Stimulated activated memory B cell treated with anti-CD40 and anti-IgM and Interleukin-4, amounts not matched to agents 10 μg/mL and 1 μg/mL and 100 μg/mL, for 72 hours (primary cell): Measurements from ENCODE around the gene LIF.
A peak's percentile ranks its signal among the peaks of the same experiment; 100 is the strongest.

Experiments
- ATAC-seq: fragments of 150-1000 bp; cut with Tn5 transposase; 2 replicates; pipeline ENCODE4 v1.10.0; 2021
- H3K27ac Mint-ChIP-seq: one replicate; pipeline ENCODE4 v1.8.0; 2022; ENCODE audit warnings: mild to moderate bottlenecking, mixed read lengths
- H3K27me3 Mint-ChIP-seq: one replicate; pipeline ENCODE4 v1.8.0; 2022; ENCODE audit warnings: mixed read lengths
- H3K36me3 Mint-ChIP-seq: one replicate; pipeline ENCODE4 v1.8.0; 2022; ENCODE audit warnings: mixed read lengths
- H3K4me1 Mint-ChIP-seq: one replicate; pipeline ENCODE4 v1.8.0; 2022; ENCODE audit warnings: mixed read lengths
- H3K4me3 Mint-ChIP-seq: one replicate; pipeline ENCODE4 v1.8.0; 2022; ENCODE audit warnings: mild to moderate bottlenecking, moderate library complexity, mixed read lengths
- H3K9me3 Mint-ChIP-seq: one replicate; pipeline ENCODE4 v1.8.0; 2022; ENCODE audit warnings: mixed read lengths

LIF gene

GRCh38 chr22:30275625-30276024, 29.1 kb upstream of the LIF start:
- Mint-ChIP-seq H3K36me3 (peaks cover 3% of the 10 kb centered on the region), H3K27me3 (peaks cover 40% of the 10 kb centered on the region), H3K27ac (peak overlapping the region; percentile 55), H3K4me1 (peaks cover 13% of the 10 kb centered on the region), H3K9me3 (no peaks in the 10 kb centered on the region), H3K4me3 (no peak overlapping the region)
- ATAC-seq: no peak

DNA sequence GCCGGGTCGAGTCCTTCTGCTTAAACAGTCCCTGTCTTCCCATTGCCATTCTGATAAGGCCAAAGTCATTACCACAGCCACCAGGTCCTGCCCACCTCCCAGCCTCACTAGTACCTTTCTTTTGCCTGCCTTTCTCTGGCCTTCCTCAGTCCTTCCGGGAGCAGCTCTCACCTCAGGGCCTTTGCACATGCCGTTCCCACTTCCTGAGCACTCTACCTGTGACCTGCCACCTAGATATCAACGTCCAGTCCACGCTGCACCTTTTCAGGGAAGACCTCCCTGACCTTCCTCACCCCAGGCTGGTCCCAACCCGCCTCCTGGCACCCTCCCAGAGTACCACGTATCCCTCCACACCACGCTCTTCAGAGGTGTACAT, 27.9 kb upstream of the LIF start:
- ATAC-seq: no peak
- no peak overlapping the region for H3K27ac Mint-ChIP-seq
- peaks cover 33% of the 10 kb centered on the region for H3K27me3 Mint-ChIP-seq
- H3K9me3 Mint-ChIP-seq: no peaks in the 10 kb centered on the region
- peaks cover 13% of the 10 kb centered on the region for H3K4me1 Mint-ChIP-seq
- no peak overlapping the region for H3K4me3 Mint-ChIP-seq
- H3K36me3 Mint-ChIP-seq: peaks cover 15% of the 10 kb centered on the region

- Mint-ChIP-seq H3K4me1 (peaks cover 13% of the 10 kb centered on the region), H3K36me3 (peaks cover 17% of the 10 kb centered on the region), H3K4me3 (no peak overlapping the region), H3K27me3 (peaks cover 28% of the 10 kb centered on the region), H3K9me3 (no peaks in the 10 kb centered on the region), H3K27ac (no peak overlapping the region)
- ATAC-seq: no peak
Measured at GRCh38 chr22:30273711-30274436, 27.3 kb upstream of the LIF start.

DNA sequence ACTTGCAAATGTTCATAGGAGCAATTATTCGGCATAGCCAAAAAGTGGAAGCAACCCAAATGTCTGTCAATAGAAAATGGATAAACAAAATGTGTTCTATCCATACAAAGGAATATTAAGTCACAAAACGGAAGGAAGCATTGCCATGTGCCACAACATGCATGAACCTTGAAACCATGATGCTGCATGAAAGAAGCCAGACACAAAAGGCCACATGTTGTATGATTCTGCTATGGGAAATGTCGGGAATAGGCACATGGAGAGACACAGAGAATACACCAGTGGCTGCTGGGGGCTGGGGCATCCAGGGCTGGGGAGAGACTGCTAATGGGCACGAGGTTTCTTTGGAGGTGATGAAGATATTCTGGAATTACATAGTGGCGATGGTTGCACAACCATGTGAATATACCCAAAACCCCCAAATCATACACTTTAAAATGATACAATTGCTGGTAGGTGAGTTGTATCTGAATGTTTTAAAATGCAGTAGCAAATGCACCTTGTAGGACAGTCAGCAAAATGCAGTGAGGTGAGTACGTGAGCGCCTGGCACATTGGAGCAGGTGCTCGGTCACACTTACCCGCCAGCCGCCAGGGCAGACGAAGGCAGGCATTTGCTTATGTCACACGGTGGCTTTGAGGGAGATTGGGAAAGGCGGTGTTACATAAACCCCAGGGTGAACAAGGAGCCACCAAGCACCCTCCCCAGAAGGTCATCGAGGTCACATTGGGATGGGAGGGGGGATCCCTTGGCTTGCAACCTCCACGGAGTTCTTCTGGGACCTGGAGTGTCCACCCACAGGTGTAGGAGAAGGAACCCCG, 26.4 kb upstream of the LIF start:
- Mint-ChIP-seq H3K27me3 (peaks cover 19% of the 10 kb centered on the region), H3K36me3 (peaks cover 17% of the 10 kb centered on the region), H3K9me3 (no peaks in the 10 kb centered on the region), H3K27ac (no peak overlapping the region), H3K4me1 (peaks cover 22% of the 10 kb centered on the region), H3K4me3 (no peak overlapping the region)
- no peak for ATAC-seq

GRCh38 chr22:30270832-30271231, 24.3 kb upstream of the LIF start:
- H3K27me3 Mint-ChIP-seq: peaks cover 4% of the 10 kb centered on the region

GRCh38 chr22:30268331-30268730, 21.8 kb upstream of the LIF start:
- H3K4me1 Mint-ChIP-seq: peaks cover 42% of the 10 kb centered on the region
- H3K27me3 Mint-ChIP-seq: no peaks in the 10 kb centered on the region
- peaks cover 17% of the 10 kb centered on the region for H3K36me3 Mint-ChIP-seq
- ATAC-seq: no peak
- peak overlapping the region; percentile 90 for H3K27ac Mint-ChIP-seq
- peak overlapping the region; percentile 30 for H3K4me3 Mint-ChIP-seq
- no peaks in the 10 kb centered on the region for H3K9me3 Mint-ChIP-seq

More at GRCh38 chr22:30270832-30271231, 24.3 kb upstream of the LIF start:
- no peak overlapping the region for H3K4me3 Mint-ChIP-seq
- H3K36me3 Mint-ChIP-seq: peaks cover 17% of the 10 kb centered on the region
- no peaks in the 10 kb centered on the region for H3K9me3 Mint-ChIP-seq
- H3K4me1 Mint-ChIP-seq: peaks cover 36% of the 10 kb centered on the region
- no peak for ATAC-seq
- no peak overlapping the region for H3K27ac Mint-ChIP-seq

- no peak for ATAC-seq
- Mint-ChIP-seq H3K27me3 (no peaks in the 10 kb centered on the region), H3K4me1 (peaks cover 49% of the 10 kb centered on the region), H3K36me3 (peaks cover 17% of the 10 kb centered on the region), H3K27ac (peak overlapping the region; percentile 90), H3K4me3 (peak overlapping the region; percentile 86), H3K9me3 (no peaks in the 10 kb centered on the region)
Measured at GRCh38 chr22:30267382-30268302, 21.1 kb upstream of the LIF start.

- Mint-ChIP-seq H3K27me3 (no peaks in the 10 kb centered on the region), H3K27ac (peak within 1 kb of the TSS; percentile 90), H3K4me1 (peaks cover 49% of the 10 kb centered on the region), H3K9me3 (no peaks in the 10 kb centered on the region), H3K4me3 (peak within 1 kb of the TSS; percentile 86), H3K36me3 (peaks cover 17% of the 10 kb centered on the region)
- ATAC-seq: peak; percentile 61
Measured at GRCh38 chr22:30266445-30267381, 20.2 kb upstream of the LIF start, which contains the start of gene OSM. Gene OSM, minus strand, starts transcription at chr22:30266851. Its CDS starts 52 bp downstream, at chr22:30266799.

DNA sequence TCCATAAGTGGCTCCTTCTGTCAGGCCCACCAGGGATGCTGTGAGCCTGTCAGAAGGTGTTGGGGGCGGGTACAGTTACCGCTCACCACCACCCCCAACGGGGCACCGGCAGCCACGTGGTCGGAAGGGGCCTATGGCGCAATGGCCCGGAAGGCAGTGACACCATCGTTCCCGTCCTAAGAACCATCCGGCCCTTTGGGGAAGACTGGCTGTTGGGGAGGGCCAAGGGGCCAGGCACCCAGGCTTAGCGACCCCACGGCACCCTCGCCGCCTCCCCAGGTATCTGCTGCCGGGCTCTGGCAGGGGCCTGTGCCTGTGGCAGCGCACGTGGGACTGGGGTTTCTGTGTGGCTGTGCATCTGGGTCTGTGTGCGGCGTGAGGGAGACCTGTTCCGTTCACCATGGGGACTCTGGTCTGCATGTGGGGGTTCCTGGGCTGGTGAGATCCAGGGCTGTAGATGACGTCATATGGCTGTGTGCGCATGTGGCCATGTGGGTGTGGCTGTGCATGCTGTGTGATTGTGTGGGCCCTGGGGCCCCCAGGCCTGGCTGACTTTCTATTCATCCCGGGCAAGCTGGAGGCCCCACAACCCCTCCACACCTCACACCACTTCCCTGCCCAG, 19.4 kb upstream of the LIF start:
- peak overlapping the region; percentile 90 for H3K27ac Mint-ChIP-seq
- H3K4me1 Mint-ChIP-seq: peaks cover 49% of the 10 kb centered on the region
- peak; percentile 91 for ATAC-seq
- H3K9me3 Mint-ChIP-seq: no peaks in the 10 kb centered on the region
- no peaks in the 10 kb centered on the region for H3K27me3 Mint-ChIP-seq
- H3K4me3 Mint-ChIP-seq: peak overlapping the region; percentile 86
- H3K36me3 Mint-ChIP-seq: peaks cover 17% of the 10 kb centered on the region

GRCh38 chr22:30265131-30265720, 18.7 kb upstream of the LIF start:
- peaks cover 49% of the 10 kb centered on the region for H3K4me1 Mint-ChIP-seq
- H3K36me3 Mint-ChIP-seq: peaks cover 10% of the 10 kb centered on the region
- ATAC-seq: no peak

DNA sequence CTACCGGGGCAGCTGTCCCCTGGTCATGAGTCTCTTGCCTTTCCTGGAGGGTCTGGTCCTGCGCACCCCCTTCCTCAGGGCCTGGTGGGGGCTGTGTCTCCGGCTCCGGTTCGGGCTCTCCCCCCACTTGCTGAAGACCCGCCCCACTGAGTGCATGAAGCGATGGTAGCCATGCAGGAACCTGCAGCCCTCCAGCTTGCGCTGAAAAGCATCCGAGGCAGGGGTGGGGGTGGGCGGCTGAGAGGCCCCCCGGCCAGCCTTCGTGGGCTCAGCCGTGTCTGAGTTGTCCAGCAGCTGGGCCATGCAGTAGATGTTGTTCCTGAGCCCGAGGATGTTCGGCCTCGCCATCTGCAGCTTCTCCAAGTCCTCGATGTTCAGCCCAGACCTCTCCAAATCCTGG, 17.3 kb upstream of the LIF start:
- H3K27ac Mint-ChIP-seq: no peak overlapping the region

More at GRCh38 chr22:30265131-30265720, 18.7 kb upstream of the LIF start:
- peak overlapping the region; percentile 90 for H3K27ac Mint-ChIP-seq
- H3K27me3 Mint-ChIP-seq: no peaks in the 10 kb centered on the region
- H3K4me3 Mint-ChIP-seq: no peak overlapping the region
- no peaks in the 10 kb centered on the region for H3K9me3 Mint-ChIP-seq

DNA sequence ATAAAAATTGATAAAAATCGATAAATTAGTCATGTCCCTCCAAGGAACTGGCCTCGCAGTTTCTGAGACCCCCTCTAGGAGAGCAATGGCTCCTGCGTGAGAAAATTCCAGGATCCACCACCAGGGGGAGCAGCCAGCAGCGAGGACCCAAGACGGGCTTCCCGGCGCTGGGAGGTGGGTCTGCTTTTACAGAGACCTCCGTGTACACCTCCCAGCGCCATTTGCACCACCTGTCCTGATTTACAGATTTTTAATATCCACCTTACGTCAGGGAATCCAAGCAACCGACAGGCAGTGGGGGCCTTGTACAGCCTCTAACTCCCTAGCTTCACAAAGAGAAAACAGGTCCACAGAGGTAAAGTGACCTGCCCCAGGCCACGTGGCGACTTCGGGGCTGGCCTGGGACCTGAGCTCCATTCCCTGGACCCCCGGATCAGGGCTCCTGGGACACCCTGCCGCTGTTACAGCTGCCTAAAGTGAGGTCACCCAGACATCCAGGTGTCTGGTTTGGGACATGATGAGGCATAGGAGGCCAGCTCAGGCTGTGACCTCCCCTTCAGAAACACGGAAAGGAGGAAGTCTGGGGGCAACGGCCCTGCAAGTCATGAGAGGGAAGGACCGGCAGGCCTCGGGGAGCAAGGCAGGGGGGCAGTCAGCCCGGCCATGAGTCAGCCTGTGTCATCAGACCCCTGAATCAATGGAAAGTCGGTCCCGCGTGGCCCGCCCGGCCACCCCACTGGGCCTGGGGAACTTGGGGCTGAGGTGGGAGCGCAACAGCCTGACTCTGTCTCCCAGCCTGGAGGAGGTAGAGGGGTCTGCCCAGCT, 16.6 kb upstream of the LIF start:
- peaks cover 13% of the 10 kb centered on the region for H3K27me3 Mint-ChIP-seq
- no peak overlapping the region for H3K27ac Mint-ChIP-seq
- ATAC-seq: no peak

More for the DNA sequence above, 17.3 kb upstream of the LIF start:
- no peaks in the 10 kb centered on the region for H3K9me3 Mint-ChIP-seq
- H3K4me3 Mint-ChIP-seq: no peak overlapping the region
- H3K27me3 Mint-ChIP-seq: peaks cover 11% of the 10 kb centered on the region
- peaks cover 49% of the 10 kb centered on the region for H3K4me1 Mint-ChIP-seq
- no peak for ATAC-seq
- H3K36me3 Mint-ChIP-seq: no peaks in the 10 kb centered on the region

GRCh38 chr22:30262112-30262511, 15.6 kb upstream of the LIF start:
- no peak for ATAC-seq
- no peak overlapping the region for H3K27ac Mint-ChIP-seq
- peaks cover 16% of the 10 kb centered on the region for H3K27me3 Mint-ChIP-seq
- no peaks in the 10 kb centered on the region for H3K36me3 Mint-ChIP-seq
- no peaks in the 10 kb centered on the region for H3K9me3 Mint-ChIP-seq
- no peak overlapping the region for H3K4me3 Mint-ChIP-seq
- peaks cover 40% of the 10 kb centered on the region for H3K4me1 Mint-ChIP-seq

More for the DNA sequence above, 16.6 kb upstream of the LIF start:
- Mint-ChIP-seq H3K4me1 (peaks cover 44% of the 10 kb centered on the region), H3K36me3 (no peaks in the 10 kb centered on the region), H3K9me3 (no peaks in the 10 kb centered on the region), H3K4me3 (peak overlapping the region; percentile 31)
